Measurements from ENCODE around the gene NAPB. TPM values are rescaled to one million over a fixed set of nuclear protein-coding genes. Genes with fewer than 3 reads are reported as not detected.

Gene NAPB
- total RNA-seq, 4 donors from 2014 or later, result 7.0 to 14.8 (median 13.1) TPM

DNA sequence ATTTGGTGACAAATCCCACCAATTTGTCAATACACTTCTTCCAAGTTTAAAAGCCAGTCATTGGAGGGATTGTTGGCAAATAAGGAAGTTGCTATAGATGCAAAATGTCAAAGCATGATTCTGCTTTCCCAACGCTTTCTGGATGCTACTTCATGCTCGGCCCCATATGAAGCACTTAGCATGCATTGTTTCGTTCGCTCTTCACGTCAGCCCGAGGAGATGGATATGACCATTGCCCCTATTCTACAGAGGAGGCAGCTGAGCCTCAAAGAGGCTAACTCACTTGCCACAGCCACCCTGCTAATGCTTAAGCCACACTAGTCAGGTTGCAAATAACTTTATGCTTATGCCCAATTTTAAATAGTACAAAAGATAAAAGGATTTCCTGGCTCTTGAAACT is 73.5 kb downstream of the NAPB start:
- ATAC-seq (ENCODE audit: low FRiP score) (no peak), DNase-seq (ENCODE audit: low spot score) (no peak)
- no peak for TF ChIP-seq CTCF (IDR thresholded peaks at IDR 0.05)

DNA sequence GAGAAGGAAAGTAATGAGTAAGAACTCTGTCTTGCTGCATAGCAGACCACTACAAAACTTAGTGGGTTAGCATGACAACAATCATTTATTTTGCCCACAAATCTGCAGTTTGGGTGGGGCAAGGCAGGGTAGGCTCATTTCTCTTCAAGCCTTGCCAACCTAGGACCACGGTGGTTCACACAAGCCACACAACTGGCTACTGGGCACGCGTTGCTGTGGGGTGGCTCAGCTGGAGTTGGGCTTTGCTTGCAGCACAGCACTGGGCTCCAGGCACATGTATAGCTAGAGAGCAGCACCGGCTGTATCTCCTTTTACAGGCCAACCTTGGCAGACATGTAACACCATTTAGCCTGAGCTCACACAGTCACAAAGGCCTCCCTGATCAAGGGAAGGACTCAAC is 75.3 kb downstream of the NAPB start:
- no peak for ATAC-seq (ENCODE audit: low FRiP score)

DNA sequence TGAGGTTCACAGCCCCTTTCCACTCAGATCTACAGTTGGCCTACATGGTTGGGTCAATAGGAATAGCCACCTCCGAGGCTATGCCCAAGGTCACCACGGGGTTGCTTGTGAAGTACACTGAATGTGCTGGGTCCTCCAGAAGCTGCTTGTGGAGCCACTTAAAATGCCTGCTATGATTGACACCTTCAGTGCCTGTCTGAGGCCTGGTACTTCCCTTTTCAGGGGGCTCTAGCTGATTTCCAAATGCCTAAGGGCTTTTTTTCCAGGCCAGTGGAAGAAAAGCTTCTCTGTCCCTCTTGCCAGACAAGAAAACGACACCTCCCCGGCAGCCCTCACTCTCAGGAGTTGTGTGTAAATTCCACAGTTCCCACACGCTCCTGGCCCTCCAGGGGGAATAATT is 77.0 kb downstream of the NAPB start:
- DNase-seq (ENCODE audit: low spot score) (no peak), ATAC-seq (ENCODE audit: low FRiP score) (no peak)
- no peak for TF ChIP-seq CTCF (IDR thresholded peaks at IDR 0.05)

More for the DNA sequence above, 75.3 kb downstream of the NAPB start:
- TF ChIP-seq CTCF (IDR thresholded peaks at IDR 0.05), result no peak
- DNase-seq (ENCODE audit: low spot score), result no peak

- no peak for TF ChIP-seq CTCF (IDR thresholded peaks at IDR 0.05)
- no peak for ATAC-seq (ENCODE audit: low FRiP score)
- DNase-seq (ENCODE audit: low spot score), result no peak
These were observed 77.7 kb downstream of the NAPB start for GRCh38 chr20:23343590-23343989.

DNA sequence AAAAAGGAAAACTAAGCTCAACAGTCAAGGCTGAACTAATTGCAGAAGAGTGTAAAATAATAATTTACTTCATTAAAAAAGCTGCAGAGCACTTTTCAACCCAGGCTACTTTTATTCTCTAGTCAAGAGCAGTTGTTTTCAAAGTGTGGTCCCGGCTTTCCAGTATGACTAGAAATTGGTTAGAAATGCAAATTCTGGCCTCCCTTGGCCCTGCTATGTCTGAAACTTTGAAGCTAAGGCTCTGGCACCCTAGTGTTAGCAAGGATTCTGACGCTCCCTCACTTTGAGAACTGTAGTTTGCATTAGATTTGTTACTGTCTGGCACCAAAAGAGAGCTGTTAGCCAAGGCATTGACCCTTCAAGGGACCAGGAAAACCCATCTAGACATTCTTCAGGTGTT is 80.2 kb downstream of the NAPB start:
- ATAC-seq (ENCODE audit: low FRiP score) (no peak), DNase-seq (ENCODE audit: low spot score) (no peak)
- TF ChIP-seq CTCF (IDR thresholded peaks at IDR 0.05), result no peak

- TF ChIP-seq CTCF (IDR thresholded peaks at IDR 0.05), result no peak
- DNase-seq (ENCODE audit: low spot score), result no peak
- ATAC-seq (ENCODE audit: low FRiP score), result no peak
These were observed 80.8 kb downstream of the NAPB start for GRCh38 chr20:23340524-23340923.

DNA sequence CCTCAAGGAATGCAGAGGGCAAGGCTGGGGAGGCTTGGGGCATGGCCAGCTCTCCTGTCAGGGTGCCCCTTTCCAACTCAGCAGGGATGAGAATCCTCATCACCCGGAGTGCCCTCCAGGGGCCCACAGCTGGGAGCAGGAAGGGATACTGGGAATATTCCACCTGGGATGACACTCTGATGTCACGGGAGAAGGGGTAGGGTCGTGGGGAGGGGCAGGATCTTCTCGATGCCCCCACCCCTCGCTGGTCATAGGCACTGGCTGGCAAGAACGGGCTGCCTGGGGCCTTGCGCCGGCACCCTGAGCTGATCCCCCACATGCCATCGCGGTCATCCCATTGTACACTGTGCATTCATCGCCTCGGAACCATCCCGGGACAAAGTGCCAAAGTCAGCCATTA is 81.3 kb downstream of the NAPB start:
- ATAC-seq (ENCODE audit: low FRiP score) (no peak), DNase-seq (ENCODE audit: low spot score) (no peak)
- no peak for TF ChIP-seq CTCF (IDR thresholded peaks at IDR 0.05)
